GM21447 (cell line): ENCODE measurements around the gene KAT8.
A peak's percentile ranks its signal among the peaks of the same experiment; 100 is the strongest.
"Not testable (repeated sequence)": the region's sequence is repeated elsewhere in the genome, so short reads cannot be mapped to it uniquely, and the experiment has no call there.

ENCODE experiments used
- ATAC-seq: cut with Tn5 transposase; IDR thresholded peaks from one replicate; pipeline ENCODE4 v1.9.1; 2021; ENCODE audit not compliant: unreplicated experiment

Gene KAT8

DNA sequence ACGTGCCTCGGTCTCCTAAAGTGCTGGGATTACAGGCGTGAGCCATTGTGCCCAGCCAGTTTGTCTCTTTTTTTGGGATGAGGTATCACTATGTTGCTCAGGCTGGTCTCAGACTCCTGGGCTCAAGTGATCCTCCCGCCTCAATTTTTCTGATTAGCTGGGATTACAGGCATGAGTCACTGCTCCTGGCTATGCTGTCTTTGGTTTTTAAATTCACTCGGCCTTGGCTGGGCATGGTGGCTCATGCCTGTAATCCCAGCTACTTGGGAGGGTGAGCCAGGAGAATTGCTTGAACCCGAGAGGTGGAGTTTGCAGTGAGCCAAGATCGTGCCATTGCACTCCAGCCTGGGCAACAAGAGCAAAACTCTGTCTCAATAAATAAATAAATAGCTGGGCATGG lies 27.0 kb downstream of the KAT8 start:
- ATAC-seq = not testable (repeated sequence)

DNA sequence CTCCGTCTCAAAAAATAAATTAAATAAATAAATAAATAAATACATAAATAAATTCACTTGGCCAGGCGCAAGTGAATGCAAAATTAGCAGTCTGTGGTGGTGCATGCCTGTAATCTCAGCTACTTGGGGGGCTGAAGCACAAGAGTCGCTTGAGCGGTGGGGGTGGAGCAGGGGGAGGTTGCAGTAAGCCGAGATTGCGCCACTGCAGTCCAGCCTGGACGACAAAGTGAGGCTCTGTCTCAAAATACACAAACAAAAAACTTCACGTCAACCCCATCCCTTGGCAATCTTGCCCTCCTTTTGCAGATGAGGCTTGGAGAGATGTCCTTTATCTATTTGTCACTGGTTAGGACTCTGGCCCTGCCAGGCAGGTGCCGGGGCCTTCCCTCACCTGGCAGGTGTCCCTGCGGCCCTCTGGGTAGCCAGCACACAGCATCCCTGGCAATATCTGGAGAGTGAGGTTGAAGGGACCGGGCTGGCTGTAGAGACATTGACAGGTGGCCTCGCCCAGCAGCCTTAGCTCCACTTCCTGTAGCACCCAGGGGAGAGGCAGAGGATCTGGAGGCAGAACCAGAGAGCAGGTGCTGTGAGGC lies 28.0 kb downstream of the KAT8 start:
- ATAC-seq = no peak

DNA sequence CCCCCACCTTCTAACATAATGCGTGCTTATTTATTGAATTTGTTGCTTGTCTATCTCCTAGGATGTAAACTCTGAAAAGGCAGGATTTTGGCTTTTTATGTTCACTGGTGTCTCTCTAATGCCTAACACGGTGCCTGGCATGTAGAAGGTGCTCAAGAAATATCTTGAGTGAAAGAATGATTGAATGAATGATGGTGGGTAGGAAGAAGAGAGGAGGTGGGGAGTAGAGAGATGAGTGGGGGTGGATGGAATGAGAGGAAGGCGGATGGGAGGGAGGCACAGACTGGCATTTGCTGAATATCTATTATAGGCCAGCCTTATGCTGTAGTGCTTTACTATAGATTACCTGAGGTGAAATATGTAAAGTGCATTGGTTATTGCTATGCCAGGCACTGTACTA lies 30.1 kb downstream of the KAT8 start:
- ATAC-seq = no peak

DNA sequence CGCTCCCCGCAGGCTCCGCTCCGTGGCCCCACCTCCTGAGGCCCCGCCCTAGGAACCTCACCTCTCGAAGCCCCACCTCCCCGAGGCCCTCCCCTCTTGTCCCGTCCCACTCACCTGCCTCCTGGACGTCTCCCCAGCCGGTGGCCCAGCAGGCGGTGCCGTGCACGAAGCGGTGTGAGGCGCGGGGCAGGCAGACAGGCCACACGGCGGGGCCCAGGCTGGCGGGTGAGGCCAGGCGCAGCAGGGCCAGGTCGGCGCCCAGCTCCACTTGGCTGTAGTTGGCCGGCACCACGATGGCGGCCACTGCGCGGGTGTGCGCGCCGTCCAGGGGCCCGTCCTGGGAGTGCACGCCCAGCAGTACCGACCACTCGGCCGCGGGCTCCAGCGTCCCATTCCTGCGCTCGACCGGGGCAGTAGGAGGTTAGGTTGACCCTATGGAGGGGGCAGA lies 30.8 kb downstream of the KAT8 start:
- no peak for ATAC-seq

DNA sequence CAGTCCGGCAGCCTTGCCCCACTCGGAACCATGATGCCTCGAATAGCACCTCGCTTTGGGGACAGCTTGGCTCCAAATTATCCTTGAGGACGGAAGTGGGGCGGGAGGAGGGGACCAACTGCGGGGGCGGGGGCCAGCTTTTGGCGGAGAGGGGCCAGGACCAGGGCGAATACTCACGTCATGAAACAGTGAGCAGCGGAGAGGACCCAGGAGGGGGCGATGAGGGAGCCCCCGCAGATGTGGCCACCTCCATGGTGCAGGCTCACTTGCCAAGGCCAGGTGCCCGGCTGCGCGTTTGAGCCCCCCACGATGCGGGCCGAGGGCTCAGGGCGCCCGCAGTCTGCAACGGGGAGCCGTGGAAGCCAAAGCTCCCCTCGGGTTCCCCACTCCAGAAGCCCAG lies 31.4 kb downstream of the KAT8 start:
- no peak for ATAC-seq

DNA sequence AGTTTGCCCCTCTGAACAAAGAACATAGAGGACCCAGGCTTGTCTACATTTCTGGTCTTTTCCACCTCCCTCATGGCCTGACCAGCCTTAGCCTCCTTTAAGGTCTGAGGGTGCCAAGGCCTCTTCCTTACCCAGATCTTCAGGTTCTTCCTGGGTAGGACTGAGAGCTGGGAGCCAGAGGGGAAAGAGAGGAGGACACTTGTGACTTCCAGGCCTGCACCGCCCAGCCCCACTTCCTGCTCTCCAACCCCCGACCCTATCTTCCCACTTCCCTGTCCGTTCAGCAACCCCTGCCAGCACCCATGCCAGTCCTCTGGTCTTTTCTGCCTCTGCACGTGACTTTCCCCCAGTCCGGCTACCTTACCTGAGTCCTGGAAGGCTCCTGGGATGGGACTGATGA lies 31.9 kb downstream of the KAT8 start:
- ATAC-seq = no peak

DNA sequence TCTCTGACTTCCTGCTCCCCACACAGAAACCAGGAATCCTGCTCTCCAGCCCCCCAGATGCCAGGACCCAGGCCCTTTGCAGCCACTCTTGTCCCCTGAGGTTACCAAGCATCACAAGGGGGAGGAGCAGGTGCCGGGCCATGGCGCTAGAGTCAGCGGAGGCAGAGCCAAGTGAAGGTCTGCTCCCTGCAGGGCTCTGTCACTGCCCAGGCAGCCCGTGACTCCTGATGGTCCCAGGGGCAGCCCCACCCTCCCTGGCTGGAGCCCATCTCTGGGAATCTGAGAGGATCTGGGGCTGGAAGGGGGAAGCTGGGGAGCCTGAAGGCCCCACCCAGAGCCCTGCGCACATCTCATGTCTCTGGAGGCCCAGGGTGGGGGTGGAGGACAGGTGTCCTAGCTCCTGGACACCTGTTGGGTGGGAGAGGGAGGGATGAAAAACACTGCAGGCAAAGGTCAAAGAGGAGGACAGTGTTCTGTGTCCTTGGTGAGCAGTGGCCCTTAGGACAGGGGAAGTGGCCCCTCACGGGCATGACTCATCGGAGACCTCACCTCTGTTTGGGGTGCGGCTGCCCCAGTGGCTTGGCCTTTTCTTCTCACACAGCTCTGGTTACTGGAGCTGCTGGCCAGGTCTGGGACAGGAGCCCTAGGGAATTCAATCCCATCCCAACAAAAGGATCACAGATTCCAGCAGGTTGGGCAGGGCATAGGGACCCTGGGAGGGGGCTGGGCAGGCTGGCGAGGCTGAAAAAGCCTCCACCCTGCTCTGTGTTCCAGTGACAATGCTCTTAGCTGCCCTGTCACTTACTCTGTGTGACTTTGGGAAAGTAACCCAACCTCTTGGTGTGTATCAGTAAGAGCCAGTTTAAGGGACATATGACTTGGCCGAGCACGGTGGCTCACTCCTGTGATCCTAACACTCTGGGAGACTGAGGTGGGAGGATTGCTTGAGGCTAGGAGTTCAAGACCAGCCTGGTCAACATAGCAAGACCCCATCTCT lies 32.7 kb downstream of the KAT8 start, which contains the start of gene PRSS36:
TSS of gene PRSS36 (minus strand) at position 173 of the 997 bp plus-strand sequence. CDS start at position 142, 31 bp downstream.
- ATAC-seq = no peak

DNA sequence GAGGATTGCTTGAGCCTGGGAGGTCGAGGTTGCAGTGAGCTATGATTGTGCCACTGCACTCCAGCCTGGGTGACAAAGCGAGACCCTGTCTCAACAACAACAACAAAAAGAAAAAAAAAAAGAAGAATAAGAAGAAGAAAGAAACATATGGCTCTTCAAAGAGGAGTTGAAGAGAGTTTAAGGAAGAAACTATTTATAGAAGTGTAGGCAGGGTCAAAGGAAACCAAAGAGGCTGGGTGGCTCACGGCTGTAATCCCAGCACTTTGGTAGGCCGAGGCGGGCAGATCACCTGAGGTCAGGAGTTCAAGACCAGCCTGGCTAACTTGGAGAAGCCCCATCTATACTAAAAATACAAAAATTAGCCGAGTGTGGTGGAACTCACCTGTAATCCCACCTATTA lies 33.5 kb downstream of the KAT8 start:
- not testable (repeated sequence) for ATAC-seq

DNA sequence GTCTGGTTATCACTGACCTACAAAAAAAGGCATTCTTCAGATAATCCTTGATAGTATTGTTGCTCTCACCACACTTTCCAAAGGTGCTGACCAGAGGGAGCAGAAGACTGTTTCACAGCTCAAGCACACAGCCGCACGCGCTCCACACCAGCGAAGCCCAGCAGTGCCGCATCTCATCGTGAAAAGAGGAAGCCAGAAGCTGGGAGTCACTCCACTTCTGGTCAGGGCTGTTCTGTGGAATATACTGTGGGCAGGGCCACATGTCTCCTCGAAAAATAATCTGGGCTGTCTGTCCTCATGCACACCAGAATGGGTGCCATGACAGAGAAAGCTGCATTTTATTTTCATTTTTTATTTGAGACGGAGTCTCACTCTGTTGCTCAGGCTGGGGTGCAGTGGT lies 39.7 kb downstream of the KAT8 start:
- no peak for ATAC-seq

DNA sequence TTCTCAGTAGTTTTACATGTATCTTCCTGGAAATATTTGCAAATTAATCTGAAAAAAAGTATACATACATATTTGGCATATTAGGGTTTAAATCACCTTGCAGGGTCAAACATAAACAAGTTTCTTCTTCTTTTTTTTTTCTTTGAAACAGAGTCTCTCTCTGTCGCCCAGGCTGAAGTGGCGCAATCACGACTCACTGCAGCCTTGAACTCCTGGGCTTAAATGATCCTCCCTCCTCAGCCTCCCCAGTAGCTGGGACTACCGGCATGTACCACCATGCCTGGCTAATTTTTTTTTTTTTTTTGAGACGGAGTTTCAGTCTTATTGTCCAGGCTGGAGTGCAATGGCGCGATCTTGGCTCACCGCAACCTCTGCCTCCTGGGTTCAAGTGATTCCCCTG lies 49.9 kb downstream of the KAT8 start:
- no peak for ATAC-seq

DNA sequence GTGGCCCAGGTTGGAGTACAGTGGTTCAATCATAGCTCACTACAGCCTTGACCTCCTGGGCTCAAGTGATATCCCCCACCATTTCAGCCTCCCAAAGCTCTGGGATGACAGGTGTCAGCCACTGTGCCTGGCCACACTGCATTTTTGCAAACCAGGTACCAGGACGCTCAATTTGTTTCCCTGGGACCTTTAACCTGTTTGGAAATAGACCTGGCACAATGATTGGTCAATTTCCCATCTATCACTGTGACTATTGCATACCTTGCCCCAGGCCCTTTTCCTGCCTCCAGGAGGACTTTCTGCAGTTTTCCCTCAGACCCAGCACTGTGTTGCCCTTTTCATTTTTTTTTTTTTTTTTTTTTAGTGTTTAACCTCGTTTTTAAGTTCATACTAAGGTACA lies 51.4 kb downstream of the KAT8 start:
- ATAC-seq = no peak

DNA sequence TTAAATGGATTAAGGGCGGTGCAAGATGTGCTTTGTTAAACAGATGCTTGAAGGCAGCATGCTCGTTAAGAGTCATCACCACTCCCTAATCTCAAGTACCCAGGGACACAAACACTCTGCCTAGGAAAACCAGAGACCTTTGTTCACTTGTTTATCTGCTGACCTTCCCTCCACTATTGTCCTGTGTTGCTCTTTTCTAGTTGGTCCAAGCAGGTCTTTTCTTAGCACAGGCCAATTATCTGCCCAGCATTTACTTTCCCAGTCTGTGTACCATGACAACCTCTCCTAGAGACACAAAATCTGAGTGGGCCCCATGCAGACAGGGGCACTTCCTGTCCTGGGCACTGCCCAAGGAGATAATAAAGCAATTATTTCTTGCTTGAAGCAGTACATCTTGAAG lies 52.6 kb downstream of the KAT8 start:
- not testable (repeated sequence) for ATAC-seq

DNA sequence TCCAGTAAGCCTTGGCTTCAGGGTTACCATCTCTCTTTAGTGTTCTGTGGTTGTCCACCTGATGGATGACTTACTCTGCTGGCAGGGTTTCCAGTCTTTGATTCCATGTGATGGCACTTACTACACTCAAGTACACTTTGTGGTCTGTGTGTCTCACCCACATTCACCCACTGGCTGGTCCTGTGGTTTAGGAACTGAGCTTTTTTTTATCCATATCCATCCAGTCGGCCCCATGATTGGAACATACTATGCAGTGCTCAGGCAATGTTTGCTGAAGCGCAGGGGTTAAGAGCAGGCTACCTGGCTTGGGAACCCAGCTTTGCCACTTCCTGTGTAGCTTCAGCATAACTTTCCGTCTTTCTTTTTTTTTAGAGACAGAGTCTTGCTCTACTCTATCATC lies 59.7 kb downstream of the KAT8 start:
- ATAC-seq = no peak

DNA sequence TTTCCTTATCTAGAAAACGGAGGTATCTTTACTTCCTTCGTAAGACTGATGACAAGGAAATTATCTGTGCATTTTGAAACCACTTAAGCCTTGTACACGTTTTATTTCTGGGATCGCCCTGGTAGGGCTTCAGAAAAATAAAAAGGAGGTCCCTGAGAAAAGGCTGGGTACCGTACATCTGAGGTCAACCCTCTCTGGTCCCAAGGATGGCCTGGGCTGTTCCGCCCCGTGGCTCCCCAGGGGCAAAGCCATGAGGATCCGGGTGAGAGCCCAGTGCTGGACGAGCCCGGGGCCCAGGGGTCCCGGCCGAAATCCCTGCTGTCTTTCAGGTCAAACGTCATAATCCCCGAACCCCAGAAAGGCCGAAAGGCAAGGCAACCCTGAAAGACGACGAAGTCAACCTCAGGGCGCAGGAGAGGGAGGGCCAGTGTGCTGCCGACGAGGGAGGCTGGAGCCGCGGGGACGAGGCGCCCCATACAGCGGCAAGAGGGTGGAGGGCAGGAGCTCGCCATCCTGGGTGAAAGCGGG lies 61.8 kb downstream of the KAT8 start:
- peak; percentile 0 for ATAC-seq

DNA sequence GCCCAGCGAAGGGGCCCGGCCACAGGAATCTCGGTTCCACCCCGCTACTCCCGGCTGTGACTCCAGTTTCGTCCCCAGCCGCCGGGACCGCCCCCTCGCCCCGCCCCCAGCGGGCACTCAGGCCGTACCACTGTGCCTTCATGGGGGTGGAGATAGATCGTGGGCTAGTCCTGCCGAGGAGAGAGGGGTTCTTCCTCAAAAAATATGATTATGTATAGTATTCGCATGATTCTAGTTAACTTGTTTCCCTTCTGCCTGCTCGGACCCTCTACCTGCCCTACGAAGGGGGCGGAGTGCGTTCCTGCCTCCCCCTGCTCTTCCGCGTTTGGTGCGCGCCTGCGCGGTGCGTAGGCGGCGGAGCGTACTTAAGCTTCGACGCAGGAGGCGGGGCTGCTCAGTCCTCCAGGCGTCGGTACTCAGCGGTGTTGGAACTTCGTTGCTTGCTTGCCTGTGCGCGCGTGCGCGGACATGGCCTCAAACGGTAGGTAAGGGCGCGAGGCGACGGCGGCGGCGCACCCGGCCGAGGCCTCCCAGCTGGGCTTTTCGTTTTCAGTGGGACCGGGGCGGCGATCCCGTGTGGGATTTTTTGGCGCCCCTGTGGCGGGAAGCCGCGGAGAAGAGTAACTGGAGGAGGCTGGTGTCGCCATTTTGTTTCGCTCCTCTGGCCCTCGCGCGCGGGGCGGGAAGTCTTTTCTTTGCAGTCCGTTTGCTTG lies 62.4 kb downstream of the KAT8 start, which contains the start of gene FUS:
TSS of gene FUS (plus strand) at position 393 of the 713 bp plus-strand sequence. CDS start at position 469, 76 bp downstream.
- peak; percentile 43 for ATAC-seq
